Left ventricle myocardium superior (tissue), 1 donor: ENCODE results near the gene TGIF1. TPM values are rescaled to one million over a fixed set of nuclear protein-coding genes. Genes with fewer than 3 reads are reported as not detected.

Experiments used
- ATAC-seq: fragments of 200-7000 bp; cut with Tn5 transposase; one replicate; pipeline ENCODE4 v1.9.1; 2020; ENCODE audit warnings: mild to moderate bottlenecking, moderate library complexity
- DNase-seq: peaks from one replicate; pipeline ENCODE4 v3.0.0-alpha.2; 2020
- intact Hi-C: fragments of 100-400 bp; cut with micrococcal nuclease; formaldehyde crosslinking; loops from one replicate; pipeline ENCODE4 v1.11.0; 2022
- total RNA-seq: library from RNA; stranded (reverse); fragmentation: NEBNext Ultra II Directional; extraction: Animal tissue kit (Norgen Biotek cat#: 25700); gene quantifications from one replicate; pipeline ENCODE4 v1.2.1, GENCODE V29; 2021
- donor health status: DM: no; HTN: yes; CAD: no; lungs with severe emphysema.

TGIF1 gene
- total RNA-seq, 1 donor from 2014 or later = 10.0 TPM

DNA sequence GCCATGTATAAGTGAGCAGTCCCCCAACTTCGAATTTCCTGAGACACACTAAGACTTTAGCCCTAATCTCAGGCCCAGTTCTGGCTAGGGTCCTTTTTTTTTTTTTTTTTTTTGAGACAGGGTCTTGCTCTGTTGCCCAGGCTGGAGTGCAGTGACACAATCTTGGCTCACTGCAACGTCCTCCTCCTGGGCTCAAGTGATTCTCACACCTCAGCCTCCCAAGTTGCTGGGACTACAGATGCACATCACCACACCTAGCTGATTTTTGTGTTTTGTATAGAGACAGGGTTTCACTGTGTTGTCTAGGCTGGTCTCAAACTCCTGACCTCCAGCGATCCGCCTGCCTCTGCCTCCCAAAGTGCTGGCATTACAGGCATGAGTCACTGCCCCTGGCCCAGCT, 23.9 kb upstream of the TGIF1 start:
- intact Hi-C loops = no loop called here
- DNase-seq (no peak), ATAC-seq (no peak)

GRCh38 chr18:3427944-3428343, 22.0 kb upstream of the TGIF1 start:
- no peak for ATAC-seq
- intact Hi-C loops = no loop called here
- no peak for DNase-seq

DNA sequence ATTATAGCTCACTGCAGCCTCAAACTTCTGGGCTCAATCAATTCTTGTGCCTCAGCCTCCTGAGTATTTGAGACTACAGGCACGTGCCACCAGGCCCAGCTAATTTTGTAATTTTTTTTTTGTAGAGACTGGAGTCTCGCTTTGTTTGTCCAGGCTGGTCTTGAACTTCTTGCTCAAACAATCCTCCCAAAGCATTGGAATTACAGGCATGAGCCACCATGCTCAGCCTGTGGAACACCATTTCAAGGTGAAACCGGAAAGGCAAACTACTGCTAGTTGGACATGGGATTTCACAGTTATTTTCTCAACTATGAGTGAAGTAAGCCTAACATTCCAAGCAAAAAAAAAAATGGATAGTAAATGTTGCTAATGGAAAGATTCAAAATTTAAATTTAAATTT, 20.9 kb upstream of the TGIF1 start:
- ATAC-seq (no peak), DNase-seq (no peak)
- intact Hi-C loops = no loop called here

DNA sequence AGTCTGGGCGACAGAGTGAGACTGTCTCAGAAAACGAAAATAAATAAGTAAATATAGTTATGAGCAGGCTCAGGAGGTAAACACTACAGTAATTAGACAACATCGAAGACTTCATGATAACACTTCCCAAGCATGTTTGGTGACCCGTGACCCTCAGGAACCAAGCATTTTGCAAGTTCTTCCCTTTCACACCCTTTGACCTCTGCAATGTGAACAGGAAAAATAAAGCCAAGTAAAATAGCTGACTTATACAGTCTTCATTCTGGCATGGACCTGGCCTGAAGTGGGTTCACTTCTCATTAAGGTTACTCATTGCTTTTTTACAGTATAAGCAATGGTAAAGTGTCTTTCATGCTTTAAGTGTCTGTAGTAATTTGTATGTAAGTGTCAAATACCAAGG, 15.3 kb upstream of the TGIF1 start:
- intact Hi-C loops = no loop called here
- DNase-seq (no peak), ATAC-seq (no peak)

DNA sequence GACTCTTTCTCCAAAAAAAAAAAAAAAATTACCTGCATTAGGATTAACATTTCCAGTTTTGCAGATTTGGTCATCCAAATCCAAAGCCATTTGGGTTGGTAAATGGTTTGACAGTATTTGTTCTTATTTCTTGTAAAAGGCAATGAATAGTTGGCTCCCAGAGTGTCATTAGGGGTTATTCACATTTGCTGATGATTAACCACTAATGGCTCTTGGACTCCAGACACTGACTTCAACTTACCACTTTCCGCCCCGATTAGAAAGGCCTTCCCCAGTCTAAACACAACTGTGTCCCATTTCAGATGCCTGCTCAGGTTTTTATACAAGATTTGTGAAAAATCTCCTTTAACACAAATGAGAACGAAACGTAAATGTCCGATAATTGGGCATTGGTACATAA, 9.6 kb upstream of the TGIF1 start:
- intact Hi-C loops = no loop called here

DNA sequence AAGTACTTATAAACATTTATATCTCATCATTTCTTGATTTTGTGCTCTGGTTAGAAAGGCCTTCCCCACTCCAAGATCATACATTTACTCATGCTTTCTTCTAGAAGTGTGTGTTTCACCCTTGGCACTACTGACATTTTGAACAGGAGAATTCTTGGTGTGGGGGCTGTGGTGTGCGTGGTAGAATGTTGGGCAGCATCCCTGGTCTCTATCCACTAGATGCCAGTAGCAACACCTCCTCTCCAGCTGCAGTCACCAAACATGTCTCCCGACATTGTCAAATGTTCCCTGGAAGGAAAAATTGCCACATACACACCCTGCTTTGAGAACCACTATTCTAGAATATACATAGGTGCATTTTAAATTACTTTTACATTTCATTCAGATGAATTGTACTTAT, 8.7 kb upstream of the TGIF1 start:
- intact Hi-C loops = no loop called here
- DNase-seq (no peak), ATAC-seq (peak; percentile 68)

More for the DNA sequence above, 9.6 kb upstream of the TGIF1 start:
- no peak for ATAC-seq
- no peak for DNase-seq

GRCh38 chr18:3442919-3443318, 7.1 kb upstream of the TGIF1 start:
- intact Hi-C loops = no loop called here
- no peak for ATAC-seq

GRCh38 chr18:3444296-3444695, 5.7 kb upstream of the TGIF1 start:
- intact Hi-C loops = no loop called here

More at GRCh38 chr18:3442919-3443318, 7.1 kb upstream of the TGIF1 start:
- DNase-seq = no peak

DNA sequence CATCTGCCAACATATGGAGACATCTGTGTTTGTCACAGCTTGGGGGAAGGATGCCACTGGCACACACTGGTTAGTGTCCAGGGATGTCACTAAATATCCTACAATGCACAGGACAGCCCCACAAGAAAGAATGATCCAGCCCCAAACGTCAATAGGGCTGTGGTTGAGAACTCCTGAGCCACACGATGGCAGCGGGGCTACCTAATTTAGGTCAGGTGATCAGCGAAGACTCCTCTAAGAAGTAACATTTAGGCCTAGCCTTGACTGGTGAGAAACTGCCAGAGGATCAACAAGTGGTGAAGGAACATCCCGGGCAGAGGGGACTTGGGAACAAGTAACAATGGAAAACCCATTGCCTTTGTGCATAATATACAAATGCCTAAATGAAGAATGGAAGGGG, 5.0 kb upstream of the TGIF1 start:
- intact Hi-C loops = no loop called here
- DNase-seq (no peak), ATAC-seq (no peak)

More at GRCh38 chr18:3444296-3444695, 5.7 kb upstream of the TGIF1 start:
- ATAC-seq = no peak
- DNase-seq = no peak

GRCh38 chr18:3447068-3447894, 2.7 kb upstream of the TGIF1 start:
- no peak for ATAC-seq
- DNase-seq = peak; percentile 52
- intact Hi-C loops = no loop called here

DNA sequence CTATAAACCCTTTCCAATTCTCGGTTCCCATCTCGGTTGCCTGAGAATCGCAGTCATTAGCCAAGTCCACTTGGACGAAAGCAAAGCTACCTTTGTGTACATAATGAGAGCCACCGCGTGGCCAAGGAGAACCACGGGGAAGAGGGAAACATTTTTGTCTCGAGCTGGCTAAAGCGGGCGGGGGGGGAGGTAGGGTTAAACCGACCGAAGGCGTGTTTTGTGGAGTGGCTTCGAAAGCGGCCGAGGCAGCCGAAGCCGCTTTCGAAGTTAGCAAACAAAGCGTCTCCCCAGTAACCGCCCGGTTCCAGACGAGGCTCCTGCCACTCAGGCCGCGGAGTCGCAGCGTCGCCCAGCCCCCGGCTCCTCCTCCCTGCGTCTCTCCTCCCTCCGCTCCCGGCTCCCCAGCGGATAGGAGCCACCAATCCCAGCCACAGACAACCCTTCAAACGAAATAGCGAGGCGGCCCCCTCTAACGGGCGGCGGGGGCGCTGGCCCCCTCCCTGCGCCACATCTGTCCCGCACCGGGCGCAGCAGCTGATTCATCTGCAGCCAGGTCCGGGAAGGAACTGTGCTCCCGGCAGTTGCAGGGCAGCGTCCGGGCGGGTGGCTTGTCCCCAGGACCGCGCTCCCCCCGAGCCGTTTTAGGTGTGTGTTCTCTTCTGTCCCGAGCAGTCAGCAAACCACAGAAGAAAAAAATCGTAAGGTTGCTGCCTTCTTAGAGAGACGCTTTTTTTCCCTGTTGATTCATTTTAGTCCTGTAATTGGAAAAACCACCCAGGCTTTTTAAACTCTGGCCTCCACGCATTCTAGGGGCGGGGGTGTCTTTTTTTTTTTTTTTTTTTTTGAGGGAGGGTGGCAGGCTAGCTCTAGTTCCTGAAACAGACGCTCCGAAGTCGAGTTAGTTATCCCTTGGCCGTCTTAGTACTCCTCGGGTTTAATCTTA, 1.8 kb upstream of the TGIF1 start:
- DNase-seq (peak; percentile 96), ATAC-seq (peak; percentile 83)
- intact Hi-C loops = no loop called here

GRCh38 chr18:3448838-3449511, 997 bp upstream of the TGIF1 start:
- DNase-seq (no peak), ATAC-seq (peak; percentile 44)
- intact Hi-C loops = no loop called here

DNA sequence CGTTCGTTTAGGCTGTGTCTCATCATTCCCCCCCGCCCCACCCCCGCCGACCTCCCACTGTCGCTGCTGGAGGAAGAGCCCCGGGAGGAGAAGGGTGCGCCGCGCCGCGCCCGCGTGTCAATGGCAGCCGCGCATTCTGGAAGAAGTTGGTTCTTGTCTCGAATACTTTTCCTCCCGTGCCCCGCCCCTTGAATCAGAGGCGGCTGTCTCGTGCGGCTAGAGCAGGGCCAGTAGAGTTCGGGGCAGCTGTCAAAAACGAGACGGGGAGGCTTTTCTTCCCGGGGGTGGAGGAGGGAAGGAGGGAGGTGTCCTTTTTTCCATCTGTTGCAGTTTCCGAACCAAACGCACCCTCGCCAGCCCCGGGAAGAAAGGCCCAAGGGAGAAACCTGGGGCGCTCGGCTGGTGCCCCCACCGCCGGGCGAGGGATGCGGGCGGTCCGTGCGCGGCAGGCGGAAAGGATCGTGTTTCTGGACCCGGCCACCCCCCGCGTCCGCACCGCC, 410 bp upstream of the TGIF1 start:
- DNase-seq (peak; percentile 87), ATAC-seq (no peak)
- intact Hi-C loops = loop anchor here (10.0 kb wide), 1 partner anchor 215 kb away; no protein-coding TSS in a partner anchor

- DNase-seq (no peak), ATAC-seq (no peak)
- intact Hi-C loops = loop anchor here (10.0 kb wide), 1 partner anchor 214 kb away; no protein-coding TSS in a partner anchor
Observed at GRCh38 chr18:3450799-3451182, 819 bp downstream of the TGIF1 start.

GRCh38 chr18:3451183-3451988, 1.4 kb downstream of the TGIF1 start:
- ATAC-seq (peak; percentile 62), DNase-seq (peak; percentile 97)
- intact Hi-C loops = loop anchor here (10.0 kb wide), 1 partner anchor 213 kb away; no protein-coding TSS in a partner anchor

DNA sequence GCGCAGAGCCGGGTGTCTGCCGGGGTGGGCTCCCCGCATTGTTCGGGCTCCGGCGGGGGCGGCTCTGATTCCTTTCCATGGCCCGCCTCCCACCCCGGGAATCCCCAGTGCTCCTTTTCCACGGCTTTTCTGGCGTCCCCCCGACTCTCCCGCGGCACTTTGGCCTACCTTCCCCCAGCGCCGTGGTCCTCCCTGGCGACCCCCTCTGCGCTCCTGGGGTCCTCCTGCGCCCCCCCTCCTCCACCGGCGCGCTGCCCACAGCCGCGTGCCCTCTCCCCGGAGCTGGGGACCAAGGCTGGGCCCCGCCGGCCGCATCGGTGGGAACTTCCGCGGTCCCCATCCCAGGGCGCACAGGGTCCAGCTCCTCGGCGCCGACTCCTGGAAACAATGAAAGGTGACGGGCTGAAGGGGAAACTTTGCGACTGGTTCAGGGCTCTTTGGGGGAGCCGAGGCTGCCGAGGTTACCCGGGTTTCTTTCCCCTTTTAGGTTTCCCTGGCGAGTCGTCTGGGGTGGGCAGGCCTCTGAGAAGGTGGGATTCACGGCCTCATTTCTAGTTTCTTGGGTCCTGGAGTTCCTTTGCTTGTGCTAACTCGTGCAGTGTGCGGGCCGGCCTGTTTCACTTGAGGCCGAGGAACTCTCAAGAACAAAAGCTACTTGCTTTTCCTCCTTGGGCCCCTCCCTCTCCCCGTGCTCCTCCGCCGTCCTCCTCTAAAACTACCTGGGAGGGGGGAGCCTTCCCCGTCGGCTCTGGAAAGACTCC, 2.2 kb downstream of the TGIF1 start:
- DNase-seq (peak; percentile 72), ATAC-seq (peak; percentile 6)
- intact Hi-C loops = loop anchor here (10.0 kb wide), 1 partner anchor 213 kb away; no protein-coding TSS in a partner anchor

DNA sequence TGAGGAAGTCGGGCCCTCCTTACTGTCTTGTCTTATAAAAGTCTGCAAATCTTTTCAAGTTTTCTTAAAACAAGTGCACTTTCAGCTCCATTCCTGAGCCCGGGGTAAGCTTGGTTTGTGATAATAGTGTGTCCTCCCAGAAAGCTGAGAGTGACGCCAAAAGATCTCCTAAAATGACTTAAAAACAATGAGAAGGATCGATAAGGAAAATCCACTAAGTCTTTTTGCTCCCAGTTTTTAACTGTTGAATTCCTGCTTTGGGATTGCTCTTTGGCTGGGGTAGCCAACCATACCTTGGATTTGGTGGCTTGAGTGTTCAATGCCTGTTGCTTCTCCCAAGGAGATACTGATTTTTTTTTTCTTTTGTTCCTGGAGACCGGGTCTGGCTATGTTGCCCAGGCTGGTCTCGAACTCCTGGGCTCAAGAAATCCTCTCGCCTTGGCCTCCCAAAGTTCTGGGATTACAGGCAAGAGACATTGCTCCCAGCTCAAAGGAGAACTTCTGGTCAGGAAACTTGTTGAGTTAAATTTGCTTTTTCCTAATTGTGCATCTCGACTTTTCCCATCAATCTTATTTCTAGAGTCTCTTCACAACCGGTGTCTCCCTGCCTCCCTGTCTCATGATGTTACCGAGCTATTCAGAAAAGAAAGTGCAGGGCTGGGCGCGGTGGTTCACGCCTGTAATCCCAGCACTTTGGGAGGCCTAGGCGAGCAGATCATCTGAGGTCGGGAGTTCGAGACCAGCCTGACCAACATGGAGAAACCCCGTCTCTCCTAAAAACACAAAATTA, 3.0 kb downstream of the TGIF1 start:
- intact Hi-C loops = loop anchor here (10.0 kb wide), 1 partner anchor 212 kb away; no protein-coding TSS in a partner anchor
- ATAC-seq (no peak), DNase-seq (no peak)
